SK-N-MC (cell line): ENCODE results near the gene DHX57.
A peak's percentile ranks its signal among the peaks of the same experiment; 100 is the strongest.
"Not testable (repeated sequence)": the region's sequence is repeated elsewhere in the genome, so short reads cannot be mapped to it uniquely, and the experiment has no call there.

Experiments
- DNase-seq: peaks from one replicate; pipeline ENCODE4 v3.0.0-alpha.2; 2011; ENCODE audit warnings: low read depth, low spot score
- H3K27ac ChIP-seq: fragments of 200-600 bp; sonication (generic); 2 replicates; pipeline ENCODE4 v1.5.1; 2016; ENCODE audit warnings: mixed run types
- H3K36me3 ChIP-seq: fragments of 200-600 bp; sonication (generic); 2 replicates; pipeline ENCODE4 v1.6.1; 2017; ENCODE audit warnings: antibody characterized with exemption, low read length, mixed read lengths; ENCODE audit not compliant: insufficient read depth
- H3K4me3 ChIP-seq: fragments of 200-600 bp; sonication (generic); 2 replicates; pipeline ENCODE4 v1.5.1; 2016
- H3K9ac ChIP-seq: fragments of 200-600 bp; sonication (generic); 2 replicates; pipeline ENCODE4 v1.8.0; 2017; ENCODE audit warnings: mixed run types, mixed read lengths; ENCODE audit not compliant: insufficient read length
- H3K9me3 ChIP-seq: fragments of 200-600 bp; sonication (generic); 2 replicates; pipeline ENCODE4 v1.6.1; 2017; ENCODE audit warnings: low read depth, mild to moderate bottlenecking, antibody characterized with exemption, low read length, moderate library complexity, mixed read lengths
- EZH2 ChIP-seq: fragments of 200-600 bp; sonication (generic); IDR thresholded peaks from one replicate; pipeline ENCODE4 v1.6.1; 2017; ENCODE audit warnings: antibody characterized with exemption
- FOXP2 ChIP-seq: optimal IDR thresholded peaks from 2 replicates; pipeline ENCODE3; 2011; ENCODE audit warnings: mild to moderate bottlenecking, moderate library complexity; ENCODE audit not compliant: insufficient read depth; ENCODE audit errors: extremely low read length, control extremely low read depth
- POLR2AphosphoS5 ChIP-seq: IDR thresholded peaks from 2 replicates; pipeline ENCODE4 v1.6.1; 2012; ENCODE audit warnings: mild to moderate bottlenecking, low read depth, low read length, borderline replicate concordance

The DHX57 gene

GRCh38 chr2:38828460-38828859 lies 47.3 kb downstream of the DHX57 start:
- H3K4me3 ChIP-seq, result no peak overlapping the region
- DNase-seq, result no peak
- H3K36me3 ChIP-seq, result peaks cover 26% of the 10 kb centered on the region
- H3K27ac ChIP-seq, result peak overlapping the region; percentile 90; the same call in 1 of the 2 replicates
- H3K9ac ChIP-seq, result no peak overlapping the region
- H3K9me3 ChIP-seq, result no peaks in the 10 kb centered on the region
- TF ChIP-seq FOXP2 (no peak), POLR2AphosphoS5 (no peak), EZH2 (no peak)

- peak overlapping the region; percentile 65 for H3K9ac ChIP-seq
- H3K9me3 ChIP-seq, result not testable (repeated sequence)
- peaks cover 32% of the 10 kb centered on the region for H3K36me3 ChIP-seq
- DNase-seq, result peak; percentile 62
- H3K27ac ChIP-seq, result peak overlapping the region; percentile 90
- peak overlapping the region; percentile 40; the same call in 1 of the 2 replicates for H3K4me3 ChIP-seq
Measured at GRCh38 chr2:38827539-38828145, 48.1 kb downstream of the DHX57 start.

GRCh38 chr2:38825956-38826355 lies 49.8 kb downstream of the DHX57 start:
- Histone ChIP-seq H3K36me3 (peaks cover 35% of the 10 kb centered on the region), H3K9me3 (no peaks in the 10 kb centered on the region), H3K4me3 (no peak overlapping the region), H3K27ac (no peak overlapping the region), H3K9ac (no peak overlapping the region)
- DNase-seq, result no peak
- TF ChIP-seq EZH2 (no peak), POLR2AphosphoS5 (no peak), FOXP2 (no peak)

GRCh38 chr2:38824906-38825305 lies 50.8 kb downstream of the DHX57 start:
- H3K36me3 ChIP-seq, result peaks cover 32% of the 10 kb centered on the region
- no peaks in the 10 kb centered on the region for H3K9me3 ChIP-seq
- DNase-seq, result no peak
- H3K9ac ChIP-seq, result no peak overlapping the region
- no peak overlapping the region for H3K4me3 ChIP-seq
- TF ChIP-seq POLR2AphosphoS5 (no peak), EZH2 (no peak), FOXP2 (no peak)
- H3K27ac ChIP-seq, result no peak overlapping the region

- TF ChIP-seq EZH2, result no peak
- TF ChIP-seq POLR2AphosphoS5, result no peak
- no peak for TF ChIP-seq FOXP2
- H3K9ac ChIP-seq, result no peak overlapping the region
- no peaks in the 10 kb centered on the region for H3K9me3 ChIP-seq
- H3K27ac ChIP-seq, result no peak overlapping the region
- H3K4me3 ChIP-seq, result no peak overlapping the region
- no peak for DNase-seq
- H3K36me3 ChIP-seq, result peaks cover 37% of the 10 kb centered on the region
Measured at GRCh38 chr2:38823386-38823785, 52.3 kb downstream of the DHX57 start.

GRCh38 chr2:38818565-38818964 lies 57.2 kb downstream of the DHX57 start:
- TF ChIP-seq POLR2AphosphoS5 (no peak), EZH2 (no peak), FOXP2 (no peak)
- Histone ChIP-seq H3K36me3 (peaks cover 32% of the 10 kb centered on the region), H3K9me3 (no peaks in the 10 kb centered on the region), H3K27ac (no peak overlapping the region), H3K9ac (no peak overlapping the region), H3K4me3 (no peak overlapping the region)
- DNase-seq, result no peak

GRCh38 chr2:38815936-38816335 lies 59.8 kb downstream of the DHX57 start:
- H3K27ac ChIP-seq, result no peak overlapping the region
- H3K9me3 ChIP-seq, result no peaks in the 10 kb centered on the region
- H3K36me3 ChIP-seq, result peaks cover 30% of the 10 kb centered on the region
- no peak for DNase-seq
- H3K4me3 ChIP-seq, result no peak overlapping the region
- H3K9ac ChIP-seq, result no peak overlapping the region
- no peak for TF ChIP-seq FOXP2
- no peak for TF ChIP-seq EZH2
- TF ChIP-seq POLR2AphosphoS5, result no peak

GRCh38 chr2:38810488-38810887 lies 65.2 kb downstream of the DHX57 start:
- no peak for DNase-seq
- Histone ChIP-seq H3K36me3 (peaks cover 20% of the 10 kb centered on the region), H3K4me3 (no peak overlapping the region), H3K27ac (no peak overlapping the region), H3K9ac (no peak overlapping the region), H3K9me3 (no peaks in the 10 kb centered on the region)
- TF ChIP-seq POLR2AphosphoS5, result no peak
- TF ChIP-seq EZH2, result no peak
- no peak for TF ChIP-seq FOXP2

GRCh38 chr2:38808677-38809076 lies 67.1 kb downstream of the DHX57 start:
- TF ChIP-seq FOXP2 (no peak), POLR2AphosphoS5 (no peak), EZH2 (no peak)
- H3K9me3 ChIP-seq, result no peaks in the 10 kb centered on the region
- DNase-seq, result no peak
- H3K36me3 ChIP-seq, result peaks cover 17% of the 10 kb centered on the region
- no peak overlapping the region for H3K9ac ChIP-seq
- H3K4me3 ChIP-seq, result no peak overlapping the region
- no peak overlapping the region for H3K27ac ChIP-seq

- peaks cover 15% of the 10 kb centered on the region for H3K36me3 ChIP-seq
- H3K9ac ChIP-seq, result no peak overlapping the region
- TF ChIP-seq FOXP2 (no peak), POLR2AphosphoS5 (no peak), EZH2 (no peak)
- no peaks in the 10 kb centered on the region for H3K9me3 ChIP-seq
- DNase-seq, result no peak
- H3K27ac ChIP-seq, result no peak overlapping the region
- H3K4me3 ChIP-seq, result no peak overlapping the region
Measured at GRCh38 chr2:38806733-38807059, 69.0 kb downstream of the DHX57 start.
